GM20000 (cell line): Measurements from ENCODE around the gene PELO.
"Not testable (repeated sequence)": the region's sequence is repeated elsewhere in the genome, so short reads cannot be mapped to it uniquely, and the experiment has no call there.

Source experiments
- DNase-seq: peaks from one replicate; pipeline ENCODE4 v3.0.0; 2012; ENCODE audit warnings: low spot score
- CTCF ChIP-seq: IDR thresholded peaks from 2 replicates; pipeline ENCODE4 v1.5.1; 2012; ENCODE audit warnings: mild to moderate bottlenecking, control low read depth; ENCODE audit errors: extremely low read depth, missing control alignments

Gene PELO

DNA sequence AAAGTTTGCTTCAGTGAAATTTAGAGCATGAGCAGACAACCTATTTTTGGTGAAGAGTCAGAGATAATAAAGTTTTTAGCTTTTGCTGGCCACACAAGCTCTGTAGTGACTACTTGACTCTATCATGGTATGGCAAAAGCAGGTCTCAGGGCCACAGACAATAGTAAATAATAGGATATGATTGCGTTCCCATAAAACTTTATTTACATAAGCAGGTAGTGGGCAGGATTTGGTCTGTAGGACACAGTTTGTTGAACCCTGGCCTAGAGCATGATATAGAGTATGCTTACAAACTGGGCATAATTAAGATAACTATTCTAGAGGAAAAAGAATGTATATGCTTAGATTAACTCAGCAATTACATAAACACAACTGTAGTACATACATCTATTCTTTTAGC, 30.1 kb downstream of the PELO start:
- no peak for TF ChIP-seq CTCF
- DNase-seq: no peak

DNA sequence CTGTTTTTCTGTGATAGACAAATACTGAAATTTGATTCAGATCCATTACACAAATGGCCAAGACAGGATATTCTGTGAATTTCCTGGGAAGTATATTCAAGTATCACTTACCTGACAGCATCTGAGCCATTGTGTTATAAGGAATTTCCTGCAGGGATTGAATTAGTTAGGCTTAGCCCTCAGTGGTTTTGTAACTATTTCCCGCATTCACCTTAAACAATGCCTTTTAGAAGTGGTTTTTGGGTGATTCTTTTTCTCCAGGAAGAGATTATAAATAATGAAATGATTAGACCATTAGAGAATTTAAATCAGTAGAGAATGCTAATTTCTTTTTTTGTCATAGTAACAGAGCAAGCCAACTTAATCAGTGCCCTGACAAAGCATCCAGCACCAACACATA, 30.6 kb downstream of the PELO start:
- TF ChIP-seq CTCF: no peak

GRCh38 chr5:52818807-52819206, 31.1 kb downstream of the PELO start:
- DNase-seq: not testable (repeated sequence)

More for the DNA sequence above, 30.6 kb downstream of the PELO start:
- DNase-seq: no peak

GRCh38 chr5:52821901-52822300, 34.2 kb downstream of the PELO start:
- no peak for TF ChIP-seq CTCF
- DNase-seq: no peak

DNA sequence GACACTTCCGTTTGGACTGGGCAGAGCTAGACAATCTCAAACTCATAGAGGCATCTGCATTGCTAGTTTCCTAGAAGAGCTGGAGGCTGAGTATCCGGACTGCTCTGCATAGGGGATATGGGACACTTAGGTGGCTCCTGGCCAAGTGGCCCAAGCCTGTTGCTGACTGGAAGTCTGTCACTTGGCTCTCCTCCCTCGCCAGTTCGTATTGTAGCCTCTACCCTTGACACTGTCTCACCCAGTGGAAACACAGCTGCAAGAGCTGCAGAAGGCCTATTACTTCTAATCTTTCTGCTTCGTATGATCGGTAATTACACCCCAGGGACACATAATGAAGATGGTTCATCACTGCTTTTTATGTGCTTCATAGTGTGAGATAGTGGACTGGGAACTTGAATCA, 34.7 kb downstream of the PELO start:
- no peak for TF ChIP-seq CTCF
- DNase-seq: no peak

- no peak for DNase-seq
- no peak for TF ChIP-seq CTCF
These were observed 37.1 kb downstream of the PELO start for GRCh38 chr5:52824827-52825226.

GRCh38 chr5:52825826-52826225, 38.1 kb downstream of the PELO start:
- no peak for TF ChIP-seq CTCF
- DNase-seq: peak; percentile 6

- DNase-seq: no peak
- no peak for TF ChIP-seq CTCF
These were observed 40.1 kb downstream of the PELO start for GRCh38 chr5:52827815-52828214.
